Small intestine (tissue), 7 donors: ENCODE measurements around the gene COBLL1. TPM values are rescaled to one million over a fixed set of nuclear protein-coding genes. Genes with fewer than 3 reads are reported as not detected.

Experiments used
- DNase-seq, 2 donors: peaks; one replicate each; pipeline versions ENCODE4 v3.0.0 to v3.0.0-alpha.2; 2013
- FAIRE-seq: peaks from 2 replicates; lab custom pipeline; 2012; peaks lifted over from hg19 to GRCh38; lab: Jason Lieb, UNC
- H3K27ac ChIP-seq, 3 donors: one replicate each; pipeline ENCODE4 v1.5.1; 2013; ENCODE audit warnings: low read length in 2 of 3, mild to moderate bottlenecking in 2 of 3, control low read depth in 1 of 3, inconsistent platforms in 1 of 3, low read depth in 1 of 3, moderate library complexity in 1 of 3
- H3K27me3 ChIP-seq, 3 donors: one replicate each; pipeline ENCODE4 v1.6.1; 2013; ENCODE audit warnings: low read length in 3 of 3, inconsistent platforms in 1 of 3; ENCODE audit not compliant: control insufficient read depth in 3 of 3, insufficient read depth in 3 of 3
- H3K36me3 ChIP-seq, 3 donors: one replicate each; pipeline ENCODE4 v1.6.1; 2013; ENCODE audit warnings: low read length in 3 of 3, inconsistent platforms in 1 of 3, low read depth in 1 of 3, mild to moderate bottlenecking in 1 of 3, moderate library complexity in 1 of 3; ENCODE audit not compliant: control insufficient read depth in 3 of 3, insufficient read depth in 2 of 3
- H3K4me1 ChIP-seq, 3 donors: one replicate each; pipeline ENCODE4 v1.6.1; 2013; ENCODE audit warnings: low read length in 2 of 3, inconsistent platforms in 1 of 3, low read depth in 1 of 3, mild to moderate bottlenecking in 1 of 3, moderate library complexity in 1 of 3; ENCODE audit not compliant: control insufficient read depth in 3 of 3, insufficient read depth in 2 of 3
- H3K4me3 ChIP-seq, 3 donors: one replicate each; pipeline ENCODE4 v1.5.1; 2013; ENCODE audit warnings: low read length in 3 of 3, control low read depth in 1 of 3, inconsistent platforms in 1 of 3, low read depth in 1 of 3, mild to moderate bottlenecking in 1 of 3, moderate library complexity in 1 of 3
- H3K9me3 ChIP-seq, 2 donors: one replicate each; pipeline ENCODE4 v1.6.1; 2013; ENCODE audit warnings: low read depth in 1 of 2, low read length in 1 of 2; ENCODE audit not compliant: control insufficient read depth in 2 of 2, insufficient read depth in 1 of 2
- WGBS, 3 donors: extraction: QIAGEN DNeasy Blood & Tissue Kit; methylation state at CpG; one replicate each; pipeline ENCODE4 v1.1.7; 2013; 5-methylcytosine and 5-hydroxymethylcytosine counted together
- polyA plus RNA-seq, 4 donors: library from polyadenylated mRNA; stranded (reverse) in 3 of 4; unstranded in 1 of 4; fragments of 200-250 nt in 3 of 4; fragments of 120-200 nt in 1 of 4; gene quantifications; one replicate each; pipeline versions ENCODE4 v1.2.1 to v1.2.3, GENCODE V29; 2013
- donor health status: healthy with polysubstance abuse.
- donor health status: control.
- donor health status: control.
- donor health status: Bipolar disorder and iron deficiency.
- donor health status: healthy.

The COBLL1 gene
- polyA plus RNA-seq, 4 donors, result 5.4 to 72.0 (median 7.8) TPM

DNA sequence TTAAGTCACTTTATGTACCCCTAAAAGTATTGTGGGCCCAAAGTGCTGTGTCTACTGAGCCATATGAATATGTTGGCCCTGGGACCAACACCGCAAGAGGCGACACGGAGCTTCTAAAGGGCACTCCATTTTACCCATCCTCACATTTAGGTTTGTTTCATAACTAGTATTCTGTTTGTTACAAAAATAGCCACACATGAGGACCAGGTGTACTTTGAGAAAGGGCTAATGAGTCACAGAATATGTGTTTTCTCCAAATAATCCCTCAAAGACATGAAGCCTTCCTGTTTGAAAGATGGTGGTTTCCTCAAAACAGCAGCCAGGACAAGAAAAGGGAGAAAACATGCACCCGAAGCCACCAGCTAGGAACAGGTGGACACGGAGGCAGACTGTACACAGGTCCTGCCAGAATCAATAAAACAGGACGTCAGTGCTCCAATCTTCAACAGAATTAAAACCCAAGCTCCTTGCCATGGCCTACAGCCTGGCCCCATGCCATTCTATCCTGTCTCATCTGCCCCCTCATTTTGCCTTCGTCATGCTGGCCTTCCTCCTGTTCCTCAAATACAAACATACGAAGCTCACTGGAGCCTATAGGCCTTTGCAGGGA, 198.6 kb downstream of the COBLL1 start:
- no peak overlapping the region for H3K27ac ChIP-seq
- no peaks in the 10 kb centered on the region for H3K36me3 ChIP-seq
- no peaks in the 10 kb centered on the region for H3K27me3 ChIP-seq
- FAIRE-seq (no peak), DNase-seq (no peak)
- 81 to 85% (median 82%) methylated on average over 8 of the region's 8 CpGs for WGBS, 3 donors
- no peak overlapping the region for H3K4me3 ChIP-seq
- no peaks in the 10 kb centered on the region for H3K9me3 ChIP-seq
- no peaks in the 10 kb centered on the region for H3K4me1 ChIP-seq

DNA sequence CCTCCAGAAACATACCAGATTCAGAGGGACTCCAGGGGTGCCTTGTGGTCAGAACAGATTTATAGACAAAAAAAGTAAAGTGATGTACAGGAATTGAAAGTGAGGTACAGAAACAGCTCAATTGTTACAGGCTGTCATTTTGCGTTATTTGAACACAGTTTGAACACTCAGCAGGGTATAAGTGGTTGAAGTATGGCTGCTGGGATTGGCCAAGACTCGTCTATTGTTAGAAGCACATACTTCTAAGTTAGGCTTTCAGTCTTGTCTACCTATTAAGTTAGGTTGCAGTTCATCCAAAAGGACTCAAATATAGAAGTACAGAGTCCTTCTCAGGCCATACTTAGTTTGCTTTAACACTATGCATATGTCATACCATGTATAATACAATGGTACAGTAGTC, 199.4 kb downstream of the COBLL1 start:
- no peaks in the 10 kb centered on the region for H3K9me3 ChIP-seq
- WGBS, 3 donors, result 81 to 88% (median 83%) methylated on average over 2 of the region's 2 CpGs
- H3K27me3 ChIP-seq, result no peaks in the 10 kb centered on the region
- FAIRE-seq (no peak), DNase-seq (no peak)
- H3K27ac ChIP-seq, result no peak overlapping the region
- H3K36me3 ChIP-seq, result no peaks in the 10 kb centered on the region
- H3K4me1 ChIP-seq, result no peaks in the 10 kb centered on the region
- H3K4me3 ChIP-seq, result no peak overlapping the region

Other genes starting within 250 kb of the COBLL1 start
- 1 to 10 TPM in 2 of 4 donors, under 1 TPM in 1, not detected in 1; 0.45 to 7.0 (median 2.0) TPM for gene GRB14, start 220.3 kb downstream of the COBLL1 start, polyA plus RNA-seq
- gene SLC38A11, start 113.7 kb upstream of the COBLL1 start, polyA plus RNA-seq, result 10 to 100 TPM in 1 of 4 donors, 1 to 10 TPM in 1, under 1 TPM in 2; 0.22 to 22.8 (median 3.7) TPM